T47D (cell line): Measurements from ENCODE around the gene CAMKV.
"Not testable (repeated sequence)": the region's sequence is repeated elsewhere in the genome, so short reads cannot be mapped to it uniquely, and the experiment has no call there.

ENCODE experiments used
- DNase-seq, 2 experiments: peaks; one replicate each; pipeline versions ENCODE4 v3.0.0 to v3.0.0-alpha.2; 2011 to 2012; ENCODE audit warnings: low read depth in 1 of 2, low spot score in 1 of 2
- JUND ChIP-seq: IDR thresholded peaks from 2 replicates; pipeline ENCODE4 v1.6.1; 2012; ENCODE audit warnings: low read depth
- in situ Hi-C: cut with HindIII; loops from 2 replicates; pipeline ENCODE4 v1.10.0; 2016; ENCODE audit warnings: low sequenced_read_pairs, low pct_unique_long_range_greater_than_20kb

The CAMKV gene, protein sequence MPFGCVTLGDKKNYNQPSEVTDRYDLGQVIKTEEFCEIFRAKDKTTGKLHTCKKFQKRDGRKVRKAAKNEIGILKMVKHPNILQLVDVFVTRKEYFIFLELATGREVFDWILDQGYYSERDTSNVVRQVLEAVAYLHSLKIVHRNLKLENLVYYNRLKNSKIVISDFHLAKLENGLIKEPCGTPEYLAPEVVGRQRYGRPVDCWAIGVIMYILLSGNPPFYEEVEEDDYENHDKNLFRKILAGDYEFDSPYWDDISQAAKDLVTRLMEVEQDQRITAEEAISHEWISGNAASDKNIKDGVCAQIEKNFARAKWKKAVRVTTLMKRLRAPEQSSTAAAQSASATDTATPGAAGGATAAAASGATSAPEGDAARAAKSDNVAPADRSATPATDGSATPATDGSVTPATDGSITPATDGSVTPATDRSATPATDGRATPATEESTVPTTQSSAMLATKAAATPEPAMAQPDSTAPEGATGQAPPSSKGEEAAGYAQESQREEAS

DNA sequence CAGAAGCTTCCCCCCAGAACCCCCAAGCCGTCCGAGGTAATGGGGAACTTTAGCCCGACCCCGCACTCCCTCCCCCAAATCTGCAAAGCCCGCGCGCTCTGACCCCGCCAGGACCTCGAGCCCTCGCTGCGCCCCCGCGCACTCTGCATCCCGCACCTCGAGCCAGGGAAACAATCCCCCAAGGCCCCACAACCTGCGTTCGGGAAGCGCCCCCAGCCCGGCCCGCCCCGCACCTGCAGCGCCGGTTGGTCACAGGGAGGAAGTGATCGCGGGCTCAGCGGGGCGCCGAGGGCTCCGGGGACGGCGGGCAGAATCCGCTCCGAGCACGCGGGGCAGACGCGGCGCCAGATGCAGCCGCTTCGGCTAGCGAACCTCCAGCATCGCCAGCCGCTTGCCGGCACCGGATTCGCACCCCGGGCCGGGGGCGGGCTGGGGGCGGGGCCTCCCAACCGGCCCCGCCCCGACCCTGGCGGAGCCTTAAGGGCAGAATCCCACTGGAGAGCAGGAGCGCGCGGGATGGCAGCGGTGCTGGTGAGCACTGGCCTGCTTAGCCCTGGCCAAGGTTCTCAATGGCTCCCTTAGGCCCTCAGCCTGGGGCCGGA, at the start of gene CAMKV:
CAMKV (minus strand) TSS at position 382 of the 602 bp plus-strand sequence. CDS start 7,518 bp downstream, outside the sequence.
- no peak for TF ChIP-seq JUND
- in situ Hi-C loops, result no loop called here
- DNase-seq, result no peak

DNA sequence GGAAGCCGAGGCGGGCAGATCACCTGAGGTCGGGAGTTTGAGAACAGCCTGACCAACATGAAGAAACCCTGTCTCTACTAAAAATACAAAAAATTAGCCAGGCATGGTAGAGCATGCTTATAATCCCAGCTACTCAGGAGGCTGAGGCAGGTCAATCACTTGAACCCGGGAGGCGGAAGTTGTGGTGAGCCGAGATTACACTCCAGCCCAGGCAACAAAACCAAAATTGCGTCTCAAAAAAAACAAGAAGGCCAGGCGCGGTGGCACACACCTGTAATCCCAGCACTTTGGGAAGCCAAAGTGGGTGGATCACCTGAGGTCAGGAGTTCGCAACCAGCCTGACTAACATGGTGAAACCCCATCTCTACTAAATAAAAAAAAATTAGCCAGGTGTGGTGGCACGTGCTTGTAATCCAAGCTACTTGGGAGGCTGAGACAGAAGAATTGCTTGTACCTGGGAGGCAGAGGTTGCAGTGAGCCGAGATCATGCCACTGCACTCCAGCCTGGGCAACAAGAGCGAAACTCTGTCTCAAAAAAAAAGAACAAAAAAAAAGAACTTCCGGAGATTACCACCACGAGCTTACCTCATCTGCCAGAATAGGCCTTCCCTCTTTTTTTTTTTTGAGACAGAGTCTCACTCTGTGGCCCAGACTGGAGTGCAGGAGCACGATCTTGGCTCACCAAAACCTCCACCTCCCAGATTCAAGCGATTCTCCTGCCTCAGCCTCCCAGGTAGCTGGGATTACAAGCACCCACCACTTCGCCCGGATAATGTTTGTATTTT, 48.3 kb upstream of the CAMKV start:
- DNase-seq, in situ Hi-C loops: not testable (repeated sequence)

DNA sequence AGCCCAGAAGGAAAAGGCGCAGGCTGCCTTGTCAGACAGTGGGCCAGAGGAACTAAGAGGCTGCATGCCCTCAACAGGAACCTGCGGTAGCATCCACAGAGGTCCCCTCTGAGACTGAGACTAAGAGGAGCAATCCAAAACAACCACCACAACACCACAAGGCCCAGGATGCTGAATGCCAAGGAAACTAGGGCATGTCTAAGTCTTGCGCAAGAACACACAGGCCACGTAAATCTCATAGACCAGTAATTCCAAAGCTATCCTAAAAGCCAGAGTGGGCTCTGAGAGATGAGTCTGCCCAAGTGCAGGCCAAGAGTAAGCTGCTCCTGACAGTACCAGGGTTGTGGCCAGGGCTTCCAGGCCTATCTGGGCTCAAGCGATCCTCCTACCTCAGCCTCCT, 47.0 kb upstream of the CAMKV start:
- no peak for TF ChIP-seq JUND
- DNase-seq, result no peak
- in situ Hi-C loops, result no loop called here

DNA sequence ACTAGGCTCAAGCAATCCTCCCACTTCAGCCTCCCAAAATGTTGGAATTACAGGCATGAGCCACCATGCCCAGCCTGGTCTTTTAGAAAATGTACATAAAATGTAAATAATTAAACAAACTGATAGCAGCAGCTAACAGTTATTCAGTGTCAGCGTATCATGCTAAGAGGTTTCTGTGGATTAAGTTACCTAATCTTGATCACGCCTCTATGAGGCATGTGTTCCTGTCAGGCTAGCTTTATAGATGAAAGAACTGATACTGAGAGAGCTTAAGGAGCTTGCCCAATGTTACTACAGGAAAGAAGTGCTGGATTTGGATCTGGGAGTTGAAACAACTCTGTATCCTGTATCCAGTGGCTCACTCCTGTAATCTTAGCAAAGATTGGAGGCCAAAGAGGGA, 45.2 kb upstream of the CAMKV start:
- in situ Hi-C loops, result no loop called here
- no peak for TF ChIP-seq JUND
- DNase-seq, result no peak

DNA sequence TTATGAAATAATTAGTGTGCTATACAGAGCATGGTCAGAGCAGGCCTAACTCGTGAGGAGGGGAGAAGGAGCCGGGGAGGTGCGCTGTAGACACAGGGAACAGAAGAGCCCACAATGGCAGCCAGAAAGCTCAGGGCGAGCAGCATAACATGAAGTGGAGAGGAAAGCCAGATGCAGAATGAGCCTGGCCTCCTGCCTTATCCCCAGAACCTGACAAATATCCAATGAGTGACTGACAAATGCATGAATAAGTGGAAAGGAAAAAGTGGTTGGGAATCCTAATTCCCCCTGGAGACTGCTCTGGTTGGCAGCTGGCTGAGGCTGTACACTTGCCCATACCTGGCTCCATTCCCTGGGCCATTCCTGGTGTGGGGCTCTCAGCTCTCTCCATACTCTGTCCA, 43.2 kb upstream of the CAMKV start:
- in situ Hi-C loops, result no loop called here
- TF ChIP-seq JUND, result no peak
- no peak for DNase-seq

DNA sequence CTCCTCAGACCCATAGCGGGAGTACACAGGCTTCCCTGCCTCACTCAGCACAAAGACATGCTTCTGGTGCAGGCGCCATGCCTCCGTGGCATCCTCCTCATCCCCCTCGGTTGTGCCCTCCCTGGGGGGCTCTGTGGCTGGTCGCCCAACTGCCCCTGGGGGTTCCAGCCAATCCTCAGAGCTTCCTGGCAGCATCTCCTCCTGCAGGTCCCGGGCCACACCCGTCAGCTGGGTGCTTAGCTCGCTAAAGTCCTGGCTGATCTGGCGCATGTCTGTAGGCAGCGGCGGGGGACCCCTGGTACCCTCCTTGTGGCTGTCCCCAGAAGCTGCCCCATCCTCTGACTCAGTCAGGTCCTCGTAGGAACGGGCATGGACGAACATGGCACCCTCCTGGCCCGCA, 41.9 kb upstream of the CAMKV start:
- TF ChIP-seq JUND, result no peak
- in situ Hi-C loops, result no loop called here
- DNase-seq, result no peak

DNA sequence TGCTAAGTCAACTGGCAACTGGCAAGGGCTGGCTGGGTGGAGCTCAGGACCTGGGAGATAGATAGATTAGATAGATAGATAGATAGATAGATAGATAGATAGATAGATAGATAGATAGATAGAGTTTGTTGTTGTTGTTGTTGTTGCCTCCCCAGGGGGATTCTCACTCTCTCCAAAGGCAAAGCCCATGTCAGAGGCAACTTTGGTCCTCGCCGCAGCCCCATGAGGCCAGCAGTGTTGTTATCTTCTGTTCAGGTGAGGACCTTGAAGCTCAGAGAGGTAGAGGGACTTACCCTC, 41.4 kb upstream of the CAMKV start:
- in situ Hi-C loops, result no loop called here
- no peak for TF ChIP-seq JUND
- DNase-seq, result no peak

DNA sequence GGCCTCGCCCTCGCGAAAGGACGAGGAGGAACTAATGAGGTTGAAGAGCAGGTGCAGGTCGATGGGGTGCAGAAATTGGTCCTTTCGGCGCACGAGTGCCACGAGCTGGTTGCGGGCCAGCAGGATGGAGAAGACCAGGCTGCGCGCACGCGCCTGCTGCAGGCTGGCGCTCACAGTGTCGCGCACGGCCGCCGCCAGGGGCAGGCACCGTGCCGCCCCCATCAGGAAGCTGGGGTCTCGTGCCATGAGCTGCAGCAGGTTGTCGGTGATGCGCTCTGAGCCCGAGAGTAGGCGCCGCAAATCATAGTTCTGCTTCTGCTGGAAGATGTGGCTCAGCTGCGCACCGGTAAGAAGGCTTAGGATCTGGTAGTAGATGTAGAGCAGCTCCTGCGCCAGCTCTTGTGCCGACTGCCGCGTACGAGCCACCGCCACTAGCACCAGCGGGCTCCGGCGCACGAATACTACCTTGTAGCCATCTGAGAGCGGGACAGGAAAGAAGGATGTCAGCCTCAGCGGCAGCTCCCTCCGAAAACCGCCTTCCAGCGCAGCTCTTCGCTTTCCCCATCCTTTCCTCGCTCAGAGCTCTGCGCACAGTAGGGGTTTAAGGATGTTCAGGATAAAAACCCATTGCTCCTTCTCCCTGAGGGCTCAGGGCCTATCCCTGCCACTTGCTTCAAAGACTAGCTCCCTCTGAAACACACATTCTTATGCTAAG, 40.9 kb upstream of the CAMKV start:
- in situ Hi-C loops, result no loop called here
- TF ChIP-seq JUND, result no peak
- DNase-seq, result no peak

DNA sequence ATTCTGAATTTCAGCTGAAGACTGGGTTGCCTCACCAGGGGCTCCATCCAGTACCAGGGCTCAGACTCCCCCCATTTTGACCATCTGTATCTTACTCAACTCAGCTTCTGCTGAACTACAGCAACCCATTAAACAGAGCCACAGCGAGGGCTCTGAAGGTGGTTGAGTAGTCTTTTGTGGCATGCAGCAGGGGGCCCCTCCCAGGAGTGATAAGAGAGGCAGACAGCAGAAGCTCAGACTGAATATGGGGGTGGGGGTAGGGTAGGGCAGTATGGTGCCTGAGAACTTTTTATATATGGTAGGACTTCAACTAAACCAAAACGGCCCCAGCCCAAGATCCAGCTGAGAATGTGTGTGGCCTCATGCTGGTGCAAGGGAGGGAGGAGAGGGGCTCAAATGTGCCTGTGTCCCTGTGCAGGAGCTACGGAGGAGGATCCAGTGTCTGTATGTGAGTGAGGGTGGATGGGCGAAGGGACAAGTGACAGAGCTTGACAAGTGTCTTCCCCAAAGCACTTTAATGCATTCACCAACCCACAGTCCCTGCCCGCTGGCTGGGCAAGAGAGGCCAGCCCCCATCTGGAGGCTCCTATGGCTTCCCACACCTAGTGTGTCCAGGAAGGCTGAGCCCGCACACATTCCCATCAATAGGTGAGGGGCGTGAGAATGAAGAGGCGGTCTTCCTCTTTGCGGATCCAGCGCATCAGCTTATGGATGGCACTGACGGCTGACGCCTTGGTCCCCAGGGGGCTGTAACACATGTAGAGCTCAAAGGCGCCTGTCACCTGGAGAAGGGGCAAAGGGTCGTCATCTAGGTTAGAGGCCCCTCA, 38.9 kb upstream of the CAMKV start:
- DNase-seq, result no peak
- no peak for TF ChIP-seq JUND
- in situ Hi-C loops, result no loop called here

DNA sequence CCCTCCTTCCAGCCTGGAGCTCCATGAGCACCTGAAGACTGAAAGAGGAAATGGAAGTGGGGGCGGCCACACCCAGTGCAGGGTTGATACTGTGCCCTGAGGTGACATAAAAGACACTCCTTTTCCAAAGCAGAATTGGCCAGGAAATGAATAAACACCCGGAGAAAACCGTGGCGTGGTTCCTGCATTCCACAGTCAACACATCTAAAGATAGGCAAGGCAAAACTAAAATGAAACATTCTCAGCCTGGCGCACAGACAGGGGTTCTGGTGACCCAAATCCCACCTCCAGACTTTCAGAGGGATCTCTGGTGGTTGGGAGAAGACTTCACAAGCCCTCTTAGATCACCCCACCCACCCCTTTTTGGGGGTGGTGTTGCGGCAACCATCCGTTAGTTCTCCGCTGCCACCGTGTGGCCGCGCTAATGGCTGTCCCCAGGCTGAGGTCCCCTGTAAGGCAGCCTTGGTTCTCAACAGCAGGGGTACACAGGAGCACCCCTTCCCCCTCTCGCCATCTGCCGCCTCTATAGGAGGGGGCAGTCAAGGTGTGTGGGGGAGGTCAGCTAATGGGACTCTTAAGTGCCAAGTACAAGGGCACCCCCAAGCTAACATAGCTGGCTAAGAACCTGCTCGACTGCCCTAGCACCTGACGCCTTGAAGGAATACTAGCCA, 36.5 kb upstream of the CAMKV start:
- no peak for TF ChIP-seq JUND
- DNase-seq, result peak; percentile 57 to 62
- in situ Hi-C loops, result no loop called here

DNA sequence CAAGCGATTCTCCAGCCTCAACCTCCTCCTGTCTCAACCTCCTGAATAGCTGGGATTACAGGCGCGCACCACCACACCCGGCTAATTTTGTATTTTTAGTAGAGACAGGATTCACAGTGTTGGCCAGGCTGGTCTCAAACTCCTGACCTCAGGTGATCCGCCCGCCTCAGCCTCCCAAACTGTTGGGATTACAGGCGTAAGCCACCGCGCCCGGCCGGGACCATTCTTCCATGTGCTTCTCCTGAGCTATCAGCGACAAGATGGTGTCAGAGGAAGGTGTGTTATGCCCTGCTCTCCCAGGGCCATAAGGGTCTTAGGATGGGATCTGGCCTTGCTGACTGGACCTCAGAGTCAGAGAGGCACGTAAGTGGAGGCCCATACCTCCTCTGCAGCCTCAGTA, 34.7 kb upstream of the CAMKV start:
- DNase-seq, in situ Hi-C loops: not testable (repeated sequence)
